OCI-LY3 (cell line): ENCODE measurements around the gene NACC1.

Source experiments
- EZH2phosphoT487 ChIP-seq: fragments of 200-600 bp; shearing (Covaris generic); IDR thresholded peaks from 2 replicates; pipeline ENCODE4 v1.6.1; 2018; ENCODE audit warnings: antibody characterized with exemption, mixed run types, low read depth
- TF ChIP-seq, protein P1 (sequence below): fragments of 200-600, 300-600 bp; sonication (generic); IDR thresholded peaks from 2 replicates; pipeline ENCODE4 v1.5.1; 2014; ENCODE audit warnings: antibody characterized with exemption, low read length, low read depth

- TF ChIP-seq, protein P1, sequence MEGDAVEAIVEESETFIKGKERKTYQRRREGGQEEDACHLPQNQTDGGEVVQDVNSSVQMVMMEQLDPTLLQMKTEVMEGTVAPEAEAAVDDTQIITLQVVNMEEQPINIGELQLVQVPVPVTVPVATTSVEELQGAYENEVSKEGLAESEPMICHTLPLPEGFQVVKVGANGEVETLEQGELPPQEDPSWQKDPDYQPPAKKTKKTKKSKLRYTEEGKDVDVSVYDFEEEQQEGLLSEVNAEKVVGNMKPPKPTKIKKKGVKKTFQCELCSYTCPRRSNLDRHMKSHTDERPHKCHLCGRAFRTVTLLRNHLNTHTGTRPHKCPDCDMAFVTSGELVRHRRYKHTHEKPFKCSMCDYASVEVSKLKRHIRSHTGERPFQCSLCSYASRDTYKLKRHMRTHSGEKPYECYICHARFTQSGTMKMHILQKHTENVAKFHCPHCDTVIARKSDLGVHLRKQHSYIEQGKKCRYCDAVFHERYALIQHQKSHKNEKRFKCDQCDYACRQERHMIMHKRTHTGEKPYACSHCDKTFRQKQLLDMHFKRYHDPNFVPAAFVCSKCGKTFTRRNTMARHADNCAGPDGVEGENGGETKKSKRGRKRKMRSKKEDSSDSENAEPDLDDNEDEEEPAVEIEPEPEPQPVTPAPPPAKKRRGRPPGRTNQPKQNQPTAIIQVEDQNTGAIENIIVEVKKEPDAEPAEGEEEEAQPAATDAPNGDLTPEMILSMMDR = no peak
- TF ChIP-seq EZH2phosphoT487 = no peak
Observed at GRCh38 chr19:13154241-13154778, 36.2 kb downstream of the NACC1 start.
